ENCODE results near the gene ALK. TPM values are rescaled to one million over a fixed set of nuclear protein-coding genes. Genes with fewer than 3 reads are reported as not detected.

ALK gene
- total RNA-seq, 1 donor from 2014 or later = not detected

DNA sequence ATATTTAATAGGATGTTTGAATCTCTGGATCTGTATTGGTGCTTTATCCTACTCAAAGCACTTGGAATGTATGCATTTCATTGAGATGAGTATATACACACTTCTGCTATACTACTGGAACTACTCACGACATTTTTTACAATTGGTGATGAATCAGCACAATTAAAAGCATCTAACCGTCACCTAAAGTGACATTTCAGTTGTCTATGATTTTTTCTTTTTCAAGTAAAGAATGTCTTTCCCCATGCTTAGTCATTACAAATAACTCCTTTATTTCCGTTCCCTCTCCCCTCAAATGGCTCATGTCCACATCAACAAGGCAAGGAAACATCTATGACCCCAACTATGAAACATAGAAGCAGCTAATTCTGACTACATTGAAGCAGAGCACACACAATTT is 728.9 kb downstream of the ALK start:
- no peaks in the 10 kb centered on the region for H3K4me1 Mint-ChIP-seq (ENCODE audit: low read depth)

DNA sequence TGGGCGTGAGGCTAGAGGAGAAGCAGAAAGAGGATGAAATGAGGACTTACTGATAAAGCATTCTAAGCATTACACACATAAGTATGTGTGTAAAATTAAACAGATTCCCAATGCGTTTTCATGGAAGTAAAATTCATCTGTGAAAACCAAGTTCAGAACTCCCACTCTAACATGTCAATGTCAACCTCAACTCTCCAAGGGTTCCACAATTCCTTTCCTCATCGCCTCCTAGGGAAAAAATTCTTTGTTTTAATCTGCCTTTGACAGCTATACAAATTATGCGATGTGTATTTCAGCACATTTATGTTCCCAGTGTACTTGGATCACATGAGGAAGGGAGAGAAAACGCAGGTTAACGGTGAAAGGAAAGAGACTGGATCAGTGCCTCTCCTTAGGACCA is 729.6 kb downstream of the ALK start:
- Mint-ChIP-seq H3K27me3 (peaks cover 3% of the 10 kb centered on the region), H3K36me3 (ENCODE audit: insufficient read depth) (peaks cover 7% of the 10 kb centered on the region), H3K4me1 (ENCODE audit: low read depth) (no peaks in the 10 kb centered on the region), H3K4me3 (ENCODE audit: low read depth) (no peak overlapping the region), H3K9me3 (ENCODE audit: low read depth) (peaks cover 4% of the 10 kb centered on the region), H3K27ac (no peak overlapping the region)
- TF ChIP-seq, protein P1, sequence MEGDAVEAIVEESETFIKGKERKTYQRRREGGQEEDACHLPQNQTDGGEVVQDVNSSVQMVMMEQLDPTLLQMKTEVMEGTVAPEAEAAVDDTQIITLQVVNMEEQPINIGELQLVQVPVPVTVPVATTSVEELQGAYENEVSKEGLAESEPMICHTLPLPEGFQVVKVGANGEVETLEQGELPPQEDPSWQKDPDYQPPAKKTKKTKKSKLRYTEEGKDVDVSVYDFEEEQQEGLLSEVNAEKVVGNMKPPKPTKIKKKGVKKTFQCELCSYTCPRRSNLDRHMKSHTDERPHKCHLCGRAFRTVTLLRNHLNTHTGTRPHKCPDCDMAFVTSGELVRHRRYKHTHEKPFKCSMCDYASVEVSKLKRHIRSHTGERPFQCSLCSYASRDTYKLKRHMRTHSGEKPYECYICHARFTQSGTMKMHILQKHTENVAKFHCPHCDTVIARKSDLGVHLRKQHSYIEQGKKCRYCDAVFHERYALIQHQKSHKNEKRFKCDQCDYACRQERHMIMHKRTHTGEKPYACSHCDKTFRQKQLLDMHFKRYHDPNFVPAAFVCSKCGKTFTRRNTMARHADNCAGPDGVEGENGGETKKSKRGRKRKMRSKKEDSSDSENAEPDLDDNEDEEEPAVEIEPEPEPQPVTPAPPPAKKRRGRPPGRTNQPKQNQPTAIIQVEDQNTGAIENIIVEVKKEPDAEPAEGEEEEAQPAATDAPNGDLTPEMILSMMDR (IDR thresholded peaks at IDR 0.05; ENCODE audit: unreplicated experiment) = no peak
- DNase-seq (ENCODE audit: low spot score, unreplicated experiment) = no peak

More for the DNA sequence above, 728.9 kb downstream of the ALK start:
- Mint-ChIP-seq H3K4me3 (ENCODE audit: low read depth) (no peak overlapping the region), H3K9me3 (ENCODE audit: low read depth) (peaks cover 3% of the 10 kb centered on the region), H3K27me3 (peaks cover 3% of the 10 kb centered on the region), H3K36me3 (ENCODE audit: insufficient read depth) (peaks cover 6% of the 10 kb centered on the region), H3K27ac (no peak overlapping the region)
- DNase-seq (ENCODE audit: low spot score, unreplicated experiment) = no peak
- TF ChIP-seq, protein P1 (IDR thresholded peaks at IDR 0.05; ENCODE audit: unreplicated experiment) = no peak

DNA sequence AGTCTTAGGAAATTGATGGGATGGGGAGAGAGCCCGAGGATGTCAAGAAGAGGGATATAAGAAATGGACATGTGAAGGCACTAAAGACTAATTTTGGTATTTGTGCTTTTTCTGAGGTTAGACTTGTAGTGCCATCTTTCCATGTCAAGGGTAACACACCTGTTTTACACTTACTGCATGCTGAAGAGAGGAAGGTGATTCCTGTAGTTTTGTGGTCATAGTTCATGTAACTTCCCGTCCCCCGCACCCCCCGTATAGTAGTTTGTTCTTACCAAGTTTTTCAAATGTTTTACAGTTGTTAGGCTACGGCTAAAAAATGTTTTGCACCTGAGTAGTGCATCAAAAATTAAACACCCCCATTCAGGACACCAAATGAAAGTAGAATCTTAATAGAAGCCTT is 732.3 kb downstream of the ALK start:
- H3K9me3 Mint-ChIP-seq (ENCODE audit: low read depth) = peaks cover 4% of the 10 kb centered on the region
- H3K27ac Mint-ChIP-seq = no peak overlapping the region
- DNase-seq (ENCODE audit: low spot score, unreplicated experiment) = no peak
- peaks cover 10% of the 10 kb centered on the region for H3K36me3 Mint-ChIP-seq (ENCODE audit: insufficient read depth)
- TF ChIP-seq, protein P1 (IDR thresholded peaks at IDR 0.05; ENCODE audit: unreplicated experiment) = no peak
- no peak overlapping the region for H3K4me3 Mint-ChIP-seq (ENCODE audit: low read depth)
- H3K27me3 Mint-ChIP-seq = no peaks in the 10 kb centered on the region
- H3K4me1 Mint-ChIP-seq (ENCODE audit: low read depth) = no peaks in the 10 kb centered on the region

DNA sequence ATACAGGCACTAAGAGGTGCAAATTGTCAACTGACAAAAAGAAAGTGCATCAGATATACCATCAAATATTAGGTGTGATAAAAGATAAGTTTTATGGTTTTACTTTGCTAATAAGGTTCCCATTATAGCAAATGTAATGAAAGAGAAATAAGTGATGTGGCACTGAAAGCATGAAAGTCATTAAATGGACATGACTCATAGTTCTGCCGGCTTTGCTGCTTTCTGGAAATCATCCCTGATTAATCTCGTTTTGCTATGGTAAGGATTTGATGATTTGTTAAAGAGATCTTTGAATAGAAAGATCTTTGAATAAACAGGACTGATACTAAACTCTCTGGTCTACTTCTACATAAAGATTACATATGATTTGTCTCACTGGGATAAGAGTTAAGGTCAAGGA is 733.5 kb downstream of the ALK start:
- H3K27ac Mint-ChIP-seq = no peak overlapping the region
- no peaks in the 10 kb centered on the region for H3K27me3 Mint-ChIP-seq
- no peak overlapping the region for H3K4me3 Mint-ChIP-seq (ENCODE audit: low read depth)
- TF ChIP-seq, protein P1 (IDR thresholded peaks at IDR 0.05; ENCODE audit: unreplicated experiment) = no peak
- DNase-seq (ENCODE audit: low spot score, unreplicated experiment) = no peak
- peaks cover 4% of the 10 kb centered on the region for H3K9me3 Mint-ChIP-seq (ENCODE audit: low read depth)
- H3K4me1 Mint-ChIP-seq (ENCODE audit: low read depth) = no peaks in the 10 kb centered on the region
- H3K36me3 Mint-ChIP-seq (ENCODE audit: insufficient read depth) = peaks cover 10% of the 10 kb centered on the region

DNA sequence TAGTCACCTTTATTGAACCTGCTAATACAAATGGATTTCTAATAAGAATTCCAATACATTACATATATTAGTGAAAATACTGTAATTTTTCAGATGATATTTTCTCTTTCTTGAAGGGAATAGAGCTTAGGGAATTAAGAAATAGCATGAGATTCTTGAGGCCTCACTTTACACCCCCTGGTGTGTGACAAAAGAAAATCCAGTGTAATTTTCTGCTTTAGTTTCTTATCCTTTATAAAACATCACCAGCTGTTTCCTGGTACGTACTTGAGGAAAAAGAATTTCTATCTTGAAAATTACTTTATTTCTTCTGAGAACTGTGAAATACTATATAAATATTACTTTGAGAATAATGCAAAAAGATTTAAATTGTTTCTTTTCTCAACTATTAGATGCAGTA is 734.6 kb downstream of the ALK start:
- no peaks in the 10 kb centered on the region for H3K27me3 Mint-ChIP-seq
- TF ChIP-seq, protein P1 (IDR thresholded peaks at IDR 0.05; ENCODE audit: unreplicated experiment) = no peak

More for the DNA sequence above, 734.6 kb downstream of the ALK start:
- no peak overlapping the region for H3K27ac Mint-ChIP-seq
- H3K9me3 Mint-ChIP-seq (ENCODE audit: low read depth) = peaks cover 4% of the 10 kb centered on the region
- H3K36me3 Mint-ChIP-seq (ENCODE audit: insufficient read depth) = peaks cover 10% of the 10 kb centered on the region
- no peaks in the 10 kb centered on the region for H3K4me1 Mint-ChIP-seq (ENCODE audit: low read depth)
- no peak overlapping the region for H3K4me3 Mint-ChIP-seq (ENCODE audit: low read depth)
- no peak for DNase-seq (ENCODE audit: low spot score, unreplicated experiment)
